A549 (cell line): Measurements from ENCODE around the gene DNM1. TPM values are rescaled to one million over a fixed set of nuclear protein-coding genes. Genes with fewer than 3 reads are reported as not detected.

Source experiments
- ATAC-seq, 2 experiments: fragments of 200-7000 bp in 1 of 2; fragments of >200 bp in 1 of 2; cut with Nextera tagmentation in 1 of 2; cut with Tn5 transposase in 1 of 2; 3 replicates each; pipeline versions ENCODE4 v1.8.0 to v1.9.1; 2018 to 2020; ENCODE audit warnings: mild to moderate bottlenecking in 1 of 2, moderate library complexity in 1 of 2
- CTCF ChIA-PET: fragments of 300-600 bp; sonication (Branson Sonifier 250); formaldehyde crosslinking; extraction: SDS; loops from one replicate; lab custom pipeline; 2021; ENCODE audit warnings: antibody characterized with exemption, inconsistent platforms; lab: Yijun Ruan, JAX
- POLR2A ChIA-PET: fragments of 350-600 bp; formaldehyde crosslinking; extraction: SDS; loops from one replicate; lab custom pipeline; 2021; ENCODE audit warnings: antibody characterized with exemption, inconsistent platforms; lab: Yijun Ruan, JAX
- DNase-seq, 2 experiments: peaks; one replicate each; pipeline versions ENCODE4 v3.0.0 to v3.0.0-alpha.2; 2011 to 2016; ENCODE audit warnings: low read depth in 1 of 2, low spot score in 1 of 2
- FAIRE-seq: peaks from 2 replicates; lab custom pipeline; 2011; peaks lifted over from hg19 to GRCh38; lab: Jason Lieb, UNC
- H3K27ac ChIP-seq, 2 experiments: fragments of >200 bp; sonication (Bioruptor Twin); formaldehyde crosslinking; 3 replicates each; pipeline ENCODE4 v1.5.1; 2016 to 2017
- H3K4me1 ChIP-seq: fragments of >200 bp; sonication (Bioruptor Twin); formaldehyde crosslinking; 3 replicates; pipeline ENCODE4 v1.6.1; 2016
- H3K4me2 ChIP-seq: fragments of >200 bp; sonication (Bioruptor Twin); formaldehyde crosslinking; 3 replicates; pipeline ENCODE4 v1.6.1; 2016
- H3K4me3 ChIP-seq: fragments of >200 bp; sonication (Bioruptor Twin); formaldehyde crosslinking; 3 replicates; pipeline ENCODE4 v1.5.1; 2016
- H3K9me3 ChIP-seq: fragments of >200 bp; sonication (Bioruptor Twin); formaldehyde crosslinking; 3 replicates; pipeline ENCODE4 v1.6.1; 2016
- BHLHE40 ChIP-seq: IDR thresholded peaks from 2 replicates; pipeline ENCODE4 v1.6.1; 2012; ENCODE audit warnings: low read depth, low read length, inconsistent platforms
- CBX2 ChIP-seq: fragments of 200-600 bp; sonication (generic); IDR thresholded peaks from 2 replicates; pipeline ENCODE4 v1.6.1; 2016; ENCODE audit warnings: low read depth, mild to moderate bottlenecking, borderline replicate concordance
- EP300 ChIP-seq, 2 experiments: fragments of >200 bp; sonication (Bioruptor Twin); formaldehyde crosslinking; IDR thresholded peaks; 2 replicates in 1 of 2; 3 replicates in 1 of 2; pipeline ENCODE4 v1.6.1; 2016 to 2017
- JUN ChIP-seq, 2 experiments: fragments of >200 bp; sonication (Bioruptor Twin); formaldehyde crosslinking; IDR thresholded peaks; 2 replicates in 1 of 2; 3 replicates in 1 of 2; pipeline ENCODE4 v1.6.1; 2016 to 2017
- KDM5A ChIP-seq: fragments of 200-600 bp; sonication (generic); IDR thresholded peaks from 2 replicates; pipeline ENCODE4 v1.6.1; 2016; ENCODE audit warnings: antibody characterized with exemption, mild to moderate bottlenecking
- NFE2L2 ChIP-seq: fragments of 150-350 bp; conservative IDR thresholded peaks from 2 replicates; pipeline ENCODE4 v1.6.1; 2014; ENCODE audit warnings: low read length
- POLR2A ChIP-seq: IDR thresholded peaks from 2 replicates; pipeline ENCODE4 v1.6.1; 2012; ENCODE audit warnings: mild to moderate bottlenecking, low read length
- POLR2AphosphoS2 ChIP-seq: conservative IDR thresholded peaks from 2 replicates; pipeline ENCODE4 v1.6.1; 2012; ENCODE audit warnings: low read length, improper control_type of control experiment, inconsistent platforms
- REST ChIP-seq: fragments of 200-600 bp; sonication (generic); IDR thresholded peaks from 2 replicates; pipeline ENCODE4 v1.6.1; 2016; ENCODE audit warnings: antibody characterized with exemption, mild to moderate bottlenecking, moderate library complexity
- RFX5 ChIP-seq: fragments of 450-650 bp; IDR thresholded peaks from 2 replicates; pipeline ENCODE4 v1.7.1; 2014; ENCODE audit warnings: antibody characterized with exemption, mild to moderate bottlenecking, moderate library complexity
- SMC3 ChIP-seq: fragments of >200 bp; sonication (Bioruptor Twin); formaldehyde crosslinking; IDR thresholded peaks from 3 replicates; pipeline ENCODE4 v1.6.1; 2018; ENCODE audit warnings: inconsistent platforms
- TFCP2L1 ChIP-seq: fragments of 250-450 bp; sonication (Bioruptor Pico); IDR thresholded peaks from 2 replicates; pipeline ENCODE4 v1.5.0; 2021; ENCODE audit warnings: mild to moderate bottlenecking
- ZFP36 ChIP-seq: fragments of 450-650 bp; IDR thresholded peaks from 2 replicates; pipeline ENCODE4 v1.6.1; 2014; ENCODE audit warnings: borderline replicate concordance; ENCODE audit not compliant: partially characterized antibody
- ZNF302 ChIP-seq: fragments of 250-450 bp; sonication (Bioruptor Pico); IDR thresholded peaks from 2 replicates; pipeline ENCODE4 v1.9.0; 2021; ENCODE audit warnings: inconsistent platforms, mild to moderate bottlenecking, moderate library complexity
- WGBS: methylation state at CpG from one replicate; pipeline ENCODE4 v1.1.6; 2017; ENCODE audit errors: missing lambda C conversion rate; 5-methylcytosine and 5-hydroxymethylcytosine counted together
- polyA plus RNA-seq, 4 experiments: library from polyadenylated mRNA; depleted of rRNA in 3 of 4; stranded (reverse); fragments of >200 nt; fragmentation: RNase III in 1 of 4; extraction: RNeasy Plus Mini Kit Qiagen cat#74134 plus additional on column Dnase treatment in 1 of 4; gene quantifications; 2 replicates in 3 of 4; 3 replicates in 1 of 4; pipeline ENCODE4 v1.2.3, GENCODE V29; 2011 to 2017
- TF ChIP-seq, protein P1 (sequence below): fragments of >200 bp; sonication (Bioruptor Twin); formaldehyde crosslinking; IDR thresholded peaks from 3 replicates; pipeline ENCODE4 v1.5.1; 2016

Gene DNM1
- polyA plus RNA-seq, 2 of the 4 experiments (the other 2 are of a cell fraction): 60.2 to 139 TPM

- no peak for FAIRE-seq
Observed at GRCh38 chr9:128257086-128257825, 54.1 kb downstream of the DNM1 start.

GRCh38 chr9:128257907-128258306 lies 54.7 kb downstream of the DNM1 start:
- no peak for TF ChIP-seq POLR2A
- no peak for TF ChIP-seq BHLHE40
- TF ChIP-seq CBX2: no peak
- TF ChIP-seq REST: no peak
- TF ChIP-seq KDM5A: no peak
- no peak for TF ChIP-seq RFX5
- no peak for TF ChIP-seq JUN (IDR thresholded peaks at IDR 0.05)
- TF ChIP-seq ZFP36: no peak
- no peak for TF ChIP-seq TFCP2L1
- TF ChIP-seq EP300 (IDR thresholded peaks at IDR 0.05): no peak
- no peak for TF ChIP-seq SMC3
- TF ChIP-seq, all 56 proteins: peak for 0
- ChIA-PET CTCF (interaction anchor here (0.6 to 3.1 kb wide), 5 partner anchors 10 to 425 kb away, joined by 3 to 22 read pairs (median 4); no protein-coding TSS in a partner anchor), POLR2A (no interaction called here)
- H3K4me3 ChIP-seq: no peak overlapping the region
- H3K27ac ChIP-seq: no peak overlapping the region
- no peaks in the 10 kb centered on the region for H3K4me1 ChIP-seq
- WGBS: 75% methylated on average over 9 of the region's 11 CpGs
- no peak for FAIRE-seq
- no peak for DNase-seq
- no peaks in the 10 kb centered on the region for H3K9me3 ChIP-seq
- no peak overlapping the region for H3K4me2 ChIP-seq
- peak; percentile 7 to 27; a peak in 3 of 6 replicates for ATAC-seq

More at GRCh38 chr9:128257086-128257825, 54.1 kb downstream of the DNM1 start:
- ATAC-seq (peak; percentile 28 to 31; a peak in 4 of 6 replicates), DNase-seq (no peak)
- ChIA-PET POLR2A (no interaction called here), CTCF (interaction anchor here (0.6 to 3.1 kb wide), 7 partner anchors 10 to 426 kb away, joined by 3 to 22 read pairs (median 4); no protein-coding TSS in a partner anchor)
- no peaks in the 10 kb centered on the region for H3K4me1 ChIP-seq
- H3K9me3 ChIP-seq: no peaks in the 10 kb centered on the region
- 0 out of 5 replicates have a peak, but pooled peaks of 1 of the 2 experiments have one; percentile 26 for TF ChIP-seq JUN (IDR thresholded peaks at IDR 0.05)
- TF ChIP-seq POLR2AphosphoS2: 0 out of 2 replicates have a peak, but pooled peaks have one; percentile 1
- no peak for TF ChIP-seq NFE2L2
- TF ChIP-seq ZNF302 (CRISPR knock-in tag): no peak
- no peak overlapping the region for H3K27ac ChIP-seq
- 91% methylated on average over 23 of the region's 23 CpGs for WGBS
- H3K4me3 ChIP-seq: no peak overlapping the region
- no peak overlapping the region for H3K4me2 ChIP-seq

GRCh38 chr9:128258326-128258725 lies 55.1 kb downstream of the DNM1 start:
- H3K4me1 ChIP-seq: no peaks in the 10 kb centered on the region
- H3K4me2 ChIP-seq: no peak overlapping the region
- no peak for DNase-seq
- FAIRE-seq: no peak
- ChIA-PET CTCF (interaction anchor here (2.5 kb wide), 1 partner anchor 9 kb away, joined by 12 read pairs; no protein-coding TSS in a partner anchor), POLR2A (no interaction called here)
- no peak; a peak in 1 of 6 replicates for ATAC-seq
- no peaks in the 10 kb centered on the region for H3K9me3 ChIP-seq
- 0 out of 2 replicates have a peak, but pooled peaks have one; percentile 15 for TF ChIP-seq POLR2AphosphoS2
- TF ChIP-seq, protein P1, sequence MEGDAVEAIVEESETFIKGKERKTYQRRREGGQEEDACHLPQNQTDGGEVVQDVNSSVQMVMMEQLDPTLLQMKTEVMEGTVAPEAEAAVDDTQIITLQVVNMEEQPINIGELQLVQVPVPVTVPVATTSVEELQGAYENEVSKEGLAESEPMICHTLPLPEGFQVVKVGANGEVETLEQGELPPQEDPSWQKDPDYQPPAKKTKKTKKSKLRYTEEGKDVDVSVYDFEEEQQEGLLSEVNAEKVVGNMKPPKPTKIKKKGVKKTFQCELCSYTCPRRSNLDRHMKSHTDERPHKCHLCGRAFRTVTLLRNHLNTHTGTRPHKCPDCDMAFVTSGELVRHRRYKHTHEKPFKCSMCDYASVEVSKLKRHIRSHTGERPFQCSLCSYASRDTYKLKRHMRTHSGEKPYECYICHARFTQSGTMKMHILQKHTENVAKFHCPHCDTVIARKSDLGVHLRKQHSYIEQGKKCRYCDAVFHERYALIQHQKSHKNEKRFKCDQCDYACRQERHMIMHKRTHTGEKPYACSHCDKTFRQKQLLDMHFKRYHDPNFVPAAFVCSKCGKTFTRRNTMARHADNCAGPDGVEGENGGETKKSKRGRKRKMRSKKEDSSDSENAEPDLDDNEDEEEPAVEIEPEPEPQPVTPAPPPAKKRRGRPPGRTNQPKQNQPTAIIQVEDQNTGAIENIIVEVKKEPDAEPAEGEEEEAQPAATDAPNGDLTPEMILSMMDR: no peak
- H3K4me3 ChIP-seq: no peak overlapping the region
- H3K27ac ChIP-seq: no peak overlapping the region
- whole genome bisulfite sequencing: 87% methylated on average over 6 of the region's 6 CpGs
